Fibroblast of skin of abdomen (primary cell): ENCODE data around the gene RGS9. TPM values are rescaled to one million over a fixed set of nuclear protein-coding genes. Genes with fewer than 3 reads are reported as not detected.
"Not testable (repeated sequence)": the region's sequence is repeated elsewhere in the genome, so short reads cannot be mapped to it uniquely, and the experiment has no call there.

Experiments used
- DNase-seq: peaks from one replicate; pipeline ENCODE4 v3.0.0-alpha.2; 2013
- polyA plus RNA-seq, 2 experiments: library from polyadenylated mRNA; unstranded; fragments of 120-200 nt; gene quantifications; one replicate each; pipeline ENCODE4 v1.2.1, GENCODE V29; 2013; ENCODE audit not compliant: insufficient read length in 2 of 2

The RGS9 gene
- 2.4 TPM for polyA plus RNA-seq (2013, experiment 1 of 2; ENCODE audit: insufficient read length)
- 2.8 TPM for polyA plus RNA-seq (2013, experiment 2 of 2; ENCODE audit: insufficient read length)

- DNase-seq, result peak; percentile 54
Observed at GRCh38 chr17:65137021-65137939, at the start of gene RGS9. TSS of gene RGS9 (plus strand) at chr17:65137370. CDS start at chr17:65137541, 171 bp downstream.

GRCh38 chr17:65088621-65089360 is 48.4 kb upstream of the RGS9 start:
- DNase-seq, result no peak

- DNase-seq, result no peak
Observed at GRCh38 chr17:65092262-65092661, 44.9 kb upstream of the RGS9 start.

GRCh38 chr17:65092721-65093356 is 44.3 kb upstream of the RGS9 start:
- DNase-seq, result not testable (repeated sequence)

- DNase-seq, result no peak
Observed at GRCh38 chr17:65093930-65094329, 43.2 kb upstream of the RGS9 start.

GRCh38 chr17:65095465-65095864 is 41.7 kb upstream of the RGS9 start:
- DNase-seq, result no peak

GRCh38 chr17:65096382-65096781 is 40.8 kb upstream of the RGS9 start:
- not testable (repeated sequence) for DNase-seq

GRCh38 chr17:65097110-65097509 is 40.1 kb upstream of the RGS9 start:
- no peak for DNase-seq

- DNase-seq, result no peak
Observed at GRCh38 chr17:65099475-65099874, 37.7 kb upstream of the RGS9 start.

- DNase-seq, result peak; percentile 63
Observed at GRCh38 chr17:65099941-65100315, 37.2 kb upstream of the RGS9 start.

GRCh38 chr17:65100316-65101140 is 36.6 kb upstream of the RGS9 start:
- peak; percentile 65 for DNase-seq

GRCh38 chr17:65101371-65101770 is 35.8 kb upstream of the RGS9 start:
- no peak for DNase-seq

- no peak for DNase-seq
Observed at GRCh38 chr17:65102235-65102634, 34.9 kb upstream of the RGS9 start.

- DNase-seq, result no peak
Observed at GRCh38 chr17:65102788-65103187, 34.4 kb upstream of the RGS9 start.

GRCh38 chr17:65103431-65103830 is 33.7 kb upstream of the RGS9 start:
- no peak for DNase-seq

GRCh38 chr17:65103896-65104295 is 33.3 kb upstream of the RGS9 start:
- no peak for DNase-seq

- DNase-seq, result no peak
Observed at GRCh38 chr17:65104541-65104940, 32.6 kb upstream of the RGS9 start.

GRCh38 chr17:65104973-65105372 is 32.2 kb upstream of the RGS9 start:
- DNase-seq, result no peak

- DNase-seq, result no peak
Observed at GRCh38 chr17:65108152-65108551, 29.0 kb upstream of the RGS9 start.

- no peak for DNase-seq
Observed at GRCh38 chr17:65109543-65109942, 27.6 kb upstream of the RGS9 start.

GRCh38 chr17:65109990-65110680 is 27.0 kb upstream of the RGS9 start:
- peak; percentile 59 for DNase-seq
